Endothelial cell of umbilical vein (primary cell): Measurements from ENCODE around the gene PRSS57. TPM values are rescaled to one million over a fixed set of nuclear protein-coding genes. Genes with fewer than 3 reads are reported as not detected.

Source experiments
- BruUV-seq: library from RNA; stranded (reverse); fragments of 400-500 nt; replicated peaks from 2 replicates; lab custom pipeline; 2021; lab: Mats Ljungman, UMichigan
- CTCF ChIA-PET: fragments of 300-600, 350-600 bp; sonication (Branson Sonifier 250); formaldehyde crosslinking; loops from one replicate; lab custom pipeline; 2021; ENCODE audit warnings: antibody characterized with exemption, inconsistent platforms; lab: Charles Lee
- POLR2A ChIA-PET: fragments of 300-600, 350-600 bp; sonication (Branson Sonifier 250); formaldehyde crosslinking; loops from one replicate; lab custom pipeline; 2021; ENCODE audit warnings: antibody characterized with exemption, inconsistent platforms; lab: Charles Lee
- DNase-seq: peaks from one replicate; pipeline ENCODE4 v3.0.0-alpha.2; 2011; ENCODE audit warnings: low read depth, low spot score
- FAIRE-seq: peaks from 2 replicates; lab custom pipeline; 2011; peaks lifted over from hg19 to GRCh38; lab: Jason Lieb, UNC
- H2AFZ ChIP-seq: 2 replicates; pipeline ENCODE4 v1.6.0; 2012; ENCODE audit warnings: low read depth, low read length, control low read depth, inconsistent platforms
- H3K27ac ChIP-seq: 2 replicates; pipeline ENCODE4 v1.5.1; 2011; ENCODE audit warnings: low read depth, mild to moderate bottlenecking, control low read depth, low read length, moderate library complexity; ENCODE audit not compliant: insufficient read depth
- H3K27me3 ChIP-seq, 2 experiments: 2 replicates each; pipeline versions ENCODE4 v1.6.0 to v1.6.1; 2011; ENCODE audit warnings: low read length in 2 of 2, mixed read lengths in 1 of 2; ENCODE audit not compliant: control insufficient read depth in 2 of 2, insufficient read depth in 2 of 2
- H3K36me3 ChIP-seq, 2 experiments: 2 replicates in 1 of 2; 3 replicates in 1 of 2; pipeline ENCODE4 v1.5.1; 2011; ENCODE audit warnings: low read length in 2 of 2, mild to moderate bottlenecking in 1 of 2, moderate library complexity in 1 of 2; ENCODE audit not compliant: control insufficient read depth in 2 of 2, insufficient read depth in 2 of 2; ENCODE audit errors: extremely low read depth in 1 of 2
- H3K4me1 ChIP-seq: 3 replicates; pipeline ENCODE4 v1.5.1; 2011; ENCODE audit warnings: mild to moderate bottlenecking, low read length; ENCODE audit not compliant: control insufficient read depth, insufficient read depth; ENCODE audit errors: extremely low read depth
- H3K4me2 ChIP-seq: 2 replicates; pipeline ENCODE4 v1.6.1; 2011; ENCODE audit warnings: low read length, control low read depth, mixed read lengths; ENCODE audit not compliant: insufficient read depth
- H3K4me3 ChIP-seq, 3 experiments: fragments of 200-600 bp in 1 of 3; sonication (generic), shearing (Covaris generic) in 1 of 3; replicated peaks in 1 of 3; 2 replicates each; pipeline ENCODE4 v1.5.1; 2011 to 2016; ENCODE audit warnings: control low read depth in 3 of 3, low read length in 3 of 3, mild to moderate bottlenecking in 2 of 3, inconsistent platforms in 1 of 3, low read depth in 1 of 3, moderate library complexity in 1 of 3; ENCODE audit not compliant: insufficient read depth in 1 of 3
- H3K79me2 ChIP-seq: 2 replicates; pipeline ENCODE4 v1.6.0; 2012; ENCODE audit warnings: low read length, inconsistent platforms; ENCODE audit not compliant: control insufficient read depth, insufficient read depth
- H3K9ac ChIP-seq: replicated peaks from 2 replicates; pipeline ENCODE3; 2011; ENCODE audit warnings: low read length, control low read depth; ENCODE audit not compliant: insufficient read depth; ENCODE audit errors: extremely low read depth
- H3K9me1 ChIP-seq: replicated peaks from 3 replicates; pipeline ENCODE4 v1.6.0; 2011; ENCODE audit warnings: mild to moderate bottlenecking, low read length; ENCODE audit not compliant: control insufficient read depth, insufficient read depth; ENCODE audit errors: extremely low read depth
- H3K9me3 ChIP-seq: replicated peaks from 2 replicates; pipeline ENCODE4 v1.5.1; 2012; ENCODE audit warnings: low read length, inconsistent platforms; ENCODE audit not compliant: control insufficient read depth, insufficient read depth
- H4K20me1 ChIP-seq: replicated peaks from 2 replicates; pipeline ENCODE3; 2011; ENCODE audit warnings: mild to moderate bottlenecking, low read length; ENCODE audit not compliant: control insufficient read depth, insufficient read depth; ENCODE audit errors: extremely low read depth
- CTCF ChIP-seq, 2 donors: IDR thresholded peaks; 1 replicate in 1 of 2; 2 replicates in 1 of 2; pipeline ENCODE4 v1.5.1; 2011; ENCODE audit warnings: low read length in 2 of 2, mild to moderate bottlenecking in 2 of 2, moderate library complexity in 2 of 2, control low read depth in 1 of 2, inconsistent platforms in 1 of 2, low read depth in 1 of 2; ENCODE audit not compliant: insufficient read depth in 1 of 2; ENCODE audit errors: extremely low read depth in 1 of 2
- EZH2 ChIP-seq: IDR thresholded peaks from 2 replicates; pipeline ENCODE4 v1.6.1; 2012; ENCODE audit warnings: borderline replicate concordance, low read depth, mild to moderate bottlenecking, moderate library complexity, low read length, inconsistent platforms; ENCODE audit not compliant: severe bottlenecking
- FOS ChIP-seq: IDR thresholded peaks from 2 replicates; pipeline ENCODE4 v1.6.1; 2011; ENCODE audit warnings: mild to moderate bottlenecking, low read length, moderate library complexity, borderline replicate concordance; ENCODE audit not compliant: insufficient read depth
- GATA2 ChIP-seq: IDR thresholded peaks from 2 replicates; pipeline ENCODE4 v1.7.0; 2011; ENCODE audit warnings: low read depth, mild to moderate bottlenecking, moderate library complexity, mixed read lengths, low read length; ENCODE audit not compliant: insufficient read length, insufficient read depth
- JUN ChIP-seq: IDR thresholded peaks from 2 replicates; pipeline ENCODE4 v1.6.1; 2011; ENCODE audit warnings: borderline replicate concordance, low read depth; ENCODE audit not compliant: insufficient read length, insufficient read depth
- MYC ChIP-seq: IDR thresholded peaks from one replicate; pipeline ENCODE4 v1.6.1; 2011; ENCODE audit warnings: mild to moderate bottlenecking, low read depth, low read length
- POLR2A ChIP-seq: IDR thresholded peaks from 2 replicates; pipeline ENCODE4 v1.6.1; 2012; ENCODE audit warnings: low read depth, mild to moderate bottlenecking, control low read depth, low read length
- POLR2AphosphoS5 ChIP-seq: IDR thresholded peaks from 2 replicates; pipeline ENCODE4 v1.6.1; 2012; ENCODE audit warnings: low read depth, mild to moderate bottlenecking, control low read depth, low read length, moderate library complexity; ENCODE audit not compliant: insufficient read depth
- dilution Hi-C: fragments of 300-500 bp; cut with MboI; formaldehyde crosslinking; loops from one replicate; pipeline ENCODE4 v1.15.0; 2019; ENCODE audit warnings: low sequenced_read_pairs; ENCODE audit not compliant: extremely low pct_ligation_motif_present
- intact Hi-C: fragments of 100-400 bp; cut with micrococcal nuclease; formaldehyde crosslinking; loops from one replicate; pipeline ENCODE4 v1.10.0; 2022
- polyA plus RNA-seq, 4 experiments: library from polyadenylated mRNA; depleted of rRNA in 3 of 4; stranded (reverse) in 3 of 4; unstranded in 1 of 4; fragments of >200 nt; gene quantifications; 2 replicates each; pipeline versions ENCODE4 v1.2.1 to v1.2.3, GENCODE V29; 2011 to 2012; ENCODE audit warnings: missing spikeins in 1 of 4
- total RNA-seq: library from RNA; stranded (reverse); gene quantifications from 2 replicates; pipeline ENCODE4 v1.2.3, GENCODE V29; 2021
- TF ChIP-seq, protein P1 (sequence below): IDR thresholded peaks from 2 replicates; pipeline ENCODE4 v1.6.1; 2011; ENCODE audit not compliant: insufficient read depth, insufficient read length

The PRSS57 gene
- total and polyA plus RNA-seq, 2 donors (not counting 3 experiments of a cell fraction or from before 2014, with no cell fraction given) = not detected

- H3K79me2 ChIP-seq = no peaks in the 10 kb centered on the region
- H3K27me3 ChIP-seq = no peaks in the 10 kb centered on the region
- H2AFZ ChIP-seq = no peak overlapping the region
- no peaks in the 10 kb centered on the region for H3K4me1 ChIP-seq
- no peak overlapping the region for H3K4me2 ChIP-seq
- no peak overlapping the region for H3K9ac ChIP-seq
- H3K36me3 ChIP-seq = no peaks in the 10 kb centered on the region
- H3K9me3 ChIP-seq = no peaks in the 10 kb centered on the region
- no peak overlapping the region for H3K4me3 ChIP-seq
- FAIRE-seq (no peak), DNase-seq (no peak)
- H4K20me1 ChIP-seq = no peaks in the 10 kb centered on the region
- dilution Hi-C loops = no loop called here
- no TSS peak for BruUV-seq
- TF ChIP-seq GATA2 (no peak), JUN (no peak), CTCF (IDR thresholded peaks at IDR 0.05; ENCODE audit: extremely low read depth in 1 of 2, insufficient read depth in 1 of 2, low read depth in 1 of 2, low read length in 2 of 2) (no peak), POLR2AphosphoS5 (no peak), MYC (no peak), POLR2A (no peak), FOS (no peak), EZH2 (no peak)
- TF ChIP-seq, protein P1, sequence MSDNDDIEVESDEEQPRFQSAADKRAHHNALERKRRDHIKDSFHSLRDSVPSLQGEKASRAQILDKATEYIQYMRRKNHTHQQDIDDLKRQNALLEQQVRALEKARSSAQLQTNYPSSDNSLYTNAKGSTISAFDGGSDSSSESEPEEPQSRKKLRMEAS = no peak
- no peak overlapping the region for H3K27ac ChIP-seq
- ChIA-PET POLR2A (no interaction called here), CTCF (interaction anchor here (1.3 kb wide), 1 partner anchor 11 kb away, joined by 3 read pairs; no protein-coding TSS in a partner anchor)
- H3K9me1 ChIP-seq = no peaks in the 10 kb centered on the region
- intact Hi-C loops = no loop called here
These were observed 7.0 kb downstream of the PRSS57 start for GRCh38 chr19:688214-688613.
